HG02870 (cell line): ENCODE data around the gene GUF1.

Source experiments
- ATAC-seq: cut with Tn5 transposase; IDR thresholded peaks from one replicate; pipeline ENCODE4 v1.9.1; 2021; ENCODE audit warnings: mild to moderate bottlenecking, moderate library complexity; ENCODE audit not compliant: unreplicated experiment

GUF1 gene, protein sequence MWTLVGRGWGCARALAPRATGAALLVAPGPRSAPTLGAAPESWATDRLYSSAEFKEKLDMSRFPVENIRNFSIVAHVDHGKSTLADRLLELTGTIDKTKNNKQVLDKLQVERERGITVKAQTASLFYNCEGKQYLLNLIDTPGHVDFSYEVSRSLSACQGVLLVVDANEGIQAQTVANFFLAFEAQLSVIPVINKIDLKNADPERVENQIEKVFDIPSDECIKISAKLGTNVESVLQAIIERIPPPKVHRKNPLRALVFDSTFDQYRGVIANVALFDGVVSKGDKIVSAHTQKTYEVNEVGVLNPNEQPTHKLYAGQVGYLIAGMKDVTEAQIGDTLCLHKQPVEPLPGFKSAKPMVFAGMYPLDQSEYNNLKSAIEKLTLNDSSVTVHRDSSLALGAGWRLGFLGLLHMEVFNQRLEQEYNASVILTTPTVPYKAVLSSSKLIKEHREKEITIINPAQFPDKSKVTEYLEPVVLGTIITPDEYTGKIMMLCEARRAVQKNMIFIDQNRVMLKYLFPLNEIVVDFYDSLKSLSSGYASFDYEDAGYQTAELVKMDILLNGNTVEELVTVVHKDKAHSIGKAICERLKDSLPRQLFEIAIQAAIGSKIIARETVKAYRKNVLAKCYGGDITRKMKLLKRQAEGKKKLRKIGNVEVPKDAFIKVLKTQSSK

DNA sequence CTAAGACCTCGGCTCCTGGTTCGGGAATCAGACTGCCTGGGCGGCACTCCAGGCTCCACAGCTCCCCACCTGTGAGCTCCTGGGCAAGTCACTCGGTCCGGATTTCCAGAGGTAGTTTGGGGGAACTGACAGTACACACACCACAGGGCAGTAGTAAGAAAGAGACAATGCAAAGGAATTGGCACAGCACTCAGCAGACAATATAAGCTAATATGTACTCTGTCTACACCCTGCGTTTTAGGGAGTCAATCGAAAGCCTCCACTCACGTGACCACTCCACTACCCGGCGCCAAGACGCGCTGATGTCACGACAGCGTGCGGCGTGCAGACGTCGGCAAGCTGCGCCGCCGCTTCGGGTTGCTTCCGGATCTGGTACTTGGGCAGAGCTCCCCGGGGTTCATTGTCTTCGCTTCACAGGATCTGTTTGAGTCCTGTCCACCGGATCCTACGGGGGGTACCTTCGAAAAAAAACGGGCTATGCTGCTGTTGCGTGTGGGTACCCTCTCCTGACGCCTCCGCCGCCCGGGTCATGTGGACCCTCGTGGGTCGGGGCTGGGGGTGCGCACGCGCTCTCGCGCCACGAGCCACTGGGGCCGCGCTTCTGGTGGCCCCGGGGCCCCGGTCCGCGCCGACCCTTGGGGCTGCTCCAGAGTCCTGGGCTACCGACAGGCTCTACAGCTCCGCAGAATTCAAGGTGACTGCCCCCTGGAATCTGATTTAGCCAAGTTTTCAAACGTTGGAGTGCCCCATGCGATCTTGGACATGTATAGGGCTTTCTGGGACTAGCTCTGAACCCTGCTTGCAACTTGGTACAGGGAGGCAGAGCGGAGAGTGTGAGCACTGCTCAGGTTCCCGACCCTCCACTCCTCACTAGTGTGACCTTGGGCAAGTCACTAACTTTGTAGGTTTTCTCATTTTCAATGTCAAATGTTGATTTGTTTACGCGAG lies at the start of gene GUF1:
Gene GUF1 (plus strand): TSS at position 327 of the 948 bp plus-strand sequence. CDS start 203 bp downstream, at position 530.
- ATAC-seq, result peak; percentile 93

DNA sequence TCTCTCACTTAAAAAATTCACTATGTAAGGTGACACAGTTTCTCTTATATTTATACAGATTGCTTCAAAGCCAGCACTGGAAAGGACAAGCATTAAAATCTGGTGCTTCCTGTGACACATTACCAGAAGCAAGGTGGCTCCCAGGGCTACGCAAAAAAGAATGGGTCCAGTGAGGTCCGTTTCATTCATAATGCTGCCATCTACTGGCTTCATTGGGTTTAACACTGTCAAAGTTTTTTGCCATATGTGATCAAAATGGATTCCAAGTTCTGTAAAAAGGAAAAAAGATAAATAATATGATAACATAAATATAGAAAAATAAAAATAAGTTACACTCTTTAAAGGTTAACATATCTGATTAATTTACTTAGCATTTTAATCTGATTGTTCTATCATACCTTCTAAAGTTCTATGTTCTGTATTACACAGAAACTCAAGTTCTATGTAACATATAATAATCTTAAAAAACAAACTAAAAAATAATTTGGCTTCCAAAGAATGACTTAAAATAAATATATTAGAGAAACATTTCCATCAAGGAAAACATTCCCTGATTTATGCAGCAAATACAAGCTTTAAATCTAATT lies 48.8 kb upstream of the GUF1 start:
- peak; percentile 97 for ATAC-seq

- no peak for ATAC-seq
These were observed 46.1 kb upstream of the GUF1 start for GRCh38 chr4:44632089-44632488.

DNA sequence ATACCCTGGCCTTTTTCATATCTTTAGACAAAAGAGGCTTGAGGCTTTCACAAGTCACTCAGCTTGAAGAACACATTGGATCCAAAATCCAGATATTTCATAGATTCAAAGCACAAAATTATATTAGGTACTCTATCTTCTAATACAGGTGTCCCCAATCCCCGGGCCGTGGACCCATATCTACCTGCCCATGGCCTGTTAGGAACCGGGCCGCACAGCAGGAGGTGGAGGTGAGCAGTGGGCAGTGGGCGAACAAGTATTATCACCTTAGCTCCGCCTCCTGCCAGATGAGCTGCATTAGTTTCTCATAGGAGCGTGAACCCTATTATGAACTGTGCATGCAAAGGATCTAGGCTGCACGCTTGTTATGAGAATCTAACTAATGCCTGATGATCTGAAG lies 45.5 kb upstream of the GUF1 start:
- ATAC-seq, result no peak

- no peak for ATAC-seq
These were observed 40.1 kb upstream of the GUF1 start for GRCh38 chr4:44638091-44638490.

DNA sequence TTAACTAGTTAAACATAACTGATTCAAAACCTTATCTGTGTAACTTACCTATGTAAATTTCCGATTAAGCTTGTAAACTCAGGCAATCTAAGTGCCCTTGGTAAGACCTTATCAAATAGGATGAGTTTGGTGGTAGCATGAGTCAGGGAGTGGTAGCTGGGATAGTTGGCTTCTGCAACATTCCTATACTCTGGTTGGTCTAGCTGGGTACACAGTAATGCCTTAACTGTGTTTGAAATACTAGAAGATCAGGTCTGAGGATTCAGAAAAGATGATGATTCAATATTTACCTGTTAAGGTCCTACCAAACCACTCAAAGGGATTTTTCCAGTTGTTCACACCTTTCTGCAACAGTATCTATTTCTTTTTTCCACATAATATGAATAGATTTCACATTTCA lies 32.1 kb upstream of the GUF1 start:
- ATAC-seq, result no peak

- ATAC-seq, result no peak
These were observed 26.8 kb upstream of the GUF1 start, which contains the start of gene YIPF7 for GRCh38 chr4:44651425-44651824. YIPF7 (minus strand) TSS chr4:44651625; CDS start chr4:44650100, 1,525 bp downstream.

DNA sequence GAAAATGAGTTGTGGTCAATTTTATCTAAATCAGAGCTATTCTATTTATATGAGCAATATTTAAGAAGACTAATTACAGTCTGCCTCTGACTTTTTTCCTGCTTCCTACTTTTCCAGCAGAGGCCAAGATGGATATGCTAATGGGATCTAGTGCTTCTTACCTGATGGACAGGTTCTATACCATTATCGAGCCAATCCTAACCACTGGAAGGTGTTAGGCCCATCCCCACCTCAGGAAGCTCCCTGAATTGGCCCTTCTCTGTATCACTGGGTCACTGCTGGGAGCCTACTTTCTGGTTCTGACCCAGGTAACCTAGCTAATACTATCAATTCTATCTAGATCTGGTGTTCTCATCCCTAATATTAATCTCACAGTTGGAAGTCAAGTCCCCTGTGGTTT lies 26.2 kb upstream of the GUF1 start:
- no peak for ATAC-seq

DNA sequence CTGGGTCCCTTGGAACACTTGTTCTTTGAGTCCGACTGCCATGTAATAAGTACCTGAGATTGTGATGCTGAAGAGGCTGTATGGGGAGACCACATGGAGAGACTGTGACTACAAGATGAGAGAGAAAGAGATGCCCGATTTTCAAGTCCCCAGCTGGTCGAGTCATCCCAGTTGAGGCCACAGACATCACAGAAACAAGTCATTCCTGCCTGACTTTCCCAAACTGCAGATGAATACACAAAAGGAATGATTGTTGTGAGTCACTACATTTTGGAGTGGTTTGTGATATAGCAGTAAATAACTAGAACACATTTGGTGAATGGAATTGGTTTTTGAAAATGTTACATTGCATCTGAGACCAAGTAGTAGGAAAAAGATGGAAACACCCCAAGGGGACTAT lies 17.8 kb upstream of the GUF1 start:
- no peak for ATAC-seq

GRCh38 chr4:44661940-44662622 lies 16.1 kb upstream of the GUF1 start:
- peak; percentile 6 for ATAC-seq

GRCh38 chr4:44662623-44663005 lies 15.6 kb upstream of the GUF1 start:
- peak; percentile 82 for ATAC-seq

- no peak for ATAC-seq
These were observed 14.5 kb upstream of the GUF1 start for GRCh38 chr4:44663539-44664263.

DNA sequence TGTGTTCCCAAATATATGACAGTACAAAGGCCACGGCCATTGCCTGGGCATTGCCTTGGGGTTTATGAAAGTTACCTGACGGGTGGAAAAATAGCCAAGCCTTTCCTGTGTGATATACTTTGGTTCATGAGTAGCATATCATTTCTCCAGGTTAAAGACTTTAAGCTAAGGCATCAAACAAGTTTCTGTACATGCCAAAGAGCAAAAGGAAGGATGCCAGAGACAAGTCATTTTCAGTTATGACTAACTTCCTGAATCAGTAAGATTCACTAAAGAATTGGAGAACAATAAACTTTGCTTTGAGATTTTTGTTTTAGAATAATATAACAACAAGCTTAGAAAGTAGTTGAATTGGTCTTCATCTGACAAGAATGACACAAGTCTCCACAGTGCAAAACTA lies 9.7 kb upstream of the GUF1 start:
- ATAC-seq, result no peak

- no peak for ATAC-seq
These were observed 7.6 kb upstream of the GUF1 start for GRCh38 chr4:44670506-44671199.

- no peak for ATAC-seq
These were observed 6.6 kb upstream of the GUF1 start for GRCh38 chr4:44671636-44672035.

DNA sequence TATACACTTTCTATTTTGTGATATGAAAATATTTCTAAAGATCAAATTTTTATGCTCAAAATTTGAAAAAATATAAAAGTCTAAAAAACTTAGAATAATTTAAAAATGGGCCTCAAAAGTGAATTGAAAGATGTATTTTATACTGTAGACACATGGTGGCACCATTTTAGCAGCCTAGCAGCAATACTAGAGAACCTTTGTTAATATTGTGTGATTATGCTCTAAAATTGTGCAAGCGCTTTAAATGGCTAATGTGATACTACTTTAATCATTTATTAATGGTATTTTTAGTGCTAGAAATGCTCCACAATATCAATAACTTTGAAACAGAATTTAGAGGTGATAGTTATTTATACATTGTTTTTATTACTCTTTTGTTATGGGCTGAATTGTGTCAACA lies 3.7 kb upstream of the GUF1 start:
- ATAC-seq, result no peak

- no peak for ATAC-seq
These were observed 2.9 kb upstream of the GUF1 start for GRCh38 chr4:44675366-44675765.

DNA sequence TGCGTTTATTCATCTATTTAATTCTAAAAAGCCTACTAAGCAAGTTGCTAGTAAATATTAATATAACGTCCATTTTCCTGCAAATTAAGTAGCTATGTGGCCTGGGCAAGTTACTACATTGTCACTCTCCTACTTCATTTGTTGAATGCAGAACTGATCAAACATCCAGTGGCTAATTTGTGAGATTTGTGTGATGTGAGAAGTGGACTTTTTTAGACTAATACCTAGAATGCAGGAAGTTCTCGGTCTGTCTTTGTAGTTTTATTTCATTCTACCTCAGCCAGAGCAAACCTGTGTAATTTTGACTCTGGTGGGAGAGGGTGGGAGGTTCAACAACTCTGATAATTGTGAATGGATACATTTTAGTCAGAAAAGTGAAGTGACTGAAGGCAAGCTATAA lies 840 bp downstream of the GUF1 start:
- peak; percentile 10 for ATAC-seq

GRCh38 chr4:44684648-44685047 lies 6.4 kb downstream of the GUF1 start:
- no peak for ATAC-seq
